ENCODE data around the gene LYPLA2.
"Not testable (repeated sequence)": the region's sequence is repeated elsewhere in the genome, so short reads cannot be mapped to it uniquely, and the experiment has no call there.

LYPLA2 gene

GRCh38 chr1:23796466-23797271, 5.7 kb downstream of the LYPLA2 start:
- Histone ChIP-seq H3K27ac (ENCODE audit: low read depth, low read length) (no peak overlapping the region), H3K27me3 (ENCODE audit: control insufficient read depth, insufficient read depth, low read length) (peaks cover 2% of the 10 kb centered on the region; the same call in 1 of the 2 replicates), H3K4me1 (ENCODE audit: control insufficient read depth, insufficient read depth, low read length) (peaks cover 12% of the 10 kb centered on the region), H3K9me3 (ENCODE audit: control insufficient read depth, insufficient read depth, low read depth, low read length) (no peaks in the 10 kb centered on the region), H3K4me3 (ENCODE audit: low read depth, low read length) (no peak overlapping the region), H3K36me3 (ENCODE audit: control insufficient read depth, insufficient read depth, low read length) (peaks cover 51% of the 10 kb centered on the region), H3K9ac (ENCODE audit: low read length) (no peak overlapping the region)

DNA sequence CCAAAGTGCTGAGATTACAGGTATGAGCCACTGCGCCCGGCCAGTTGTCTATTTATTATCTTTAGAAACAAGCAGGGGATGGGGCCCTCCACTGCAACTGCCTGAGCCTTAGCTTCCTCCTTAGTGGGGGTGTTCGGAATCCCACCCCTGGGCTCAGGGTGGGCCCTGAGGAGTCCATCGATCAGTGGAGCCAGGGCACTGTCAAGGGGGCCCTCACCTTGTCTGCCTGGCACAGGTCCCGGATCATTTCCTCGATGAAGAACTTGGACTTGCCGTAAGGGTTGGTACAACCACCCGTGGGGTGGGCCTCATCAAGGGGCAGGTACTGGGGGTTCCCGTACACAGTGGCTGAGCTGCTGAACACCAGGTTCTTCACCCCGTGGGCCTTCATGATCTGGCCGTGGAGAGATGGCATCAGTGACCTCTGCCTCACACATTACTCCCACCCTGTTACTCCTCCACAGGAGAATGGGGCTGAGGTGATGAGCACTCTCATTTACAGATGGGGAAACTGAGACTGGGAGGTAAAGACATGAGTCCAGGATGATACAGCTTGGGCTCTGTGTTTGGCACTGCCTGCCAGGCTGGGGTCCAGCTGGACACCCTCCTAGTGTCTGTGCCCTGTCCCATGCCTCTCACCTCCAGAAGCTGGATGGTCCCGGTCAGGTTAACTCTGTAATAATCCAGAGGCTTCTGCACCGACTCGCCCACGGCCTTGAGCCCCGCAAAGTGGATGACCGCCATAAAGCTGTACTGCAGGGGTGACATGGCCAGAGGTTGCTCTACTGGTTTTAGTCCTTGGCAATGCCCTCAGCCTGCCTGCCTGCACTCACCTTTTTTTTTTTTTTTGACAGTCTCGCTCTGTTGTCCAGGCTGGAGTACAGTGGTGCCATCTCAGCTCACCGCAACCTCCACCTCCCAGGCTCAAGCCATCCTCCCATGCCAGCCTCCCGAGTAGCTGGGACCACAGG, 6.8 kb downstream of the LYPLA2 start:
- Histone ChIP-seq H3K9me3 (ENCODE audit: control insufficient read depth, insufficient read depth, low read depth, low read length) (no peaks in the 10 kb centered on the region), H3K27ac (ENCODE audit: low read depth, low read length) (no peak overlapping the region), H3K27me3 (ENCODE audit: control insufficient read depth, insufficient read depth, low read length) (peaks cover 8% of the 10 kb centered on the region; the same call in 1 of the 2 replicates), H3K36me3 (ENCODE audit: control insufficient read depth, insufficient read depth, low read length) (peaks cover 51% of the 10 kb centered on the region), H3K4me1 (ENCODE audit: control insufficient read depth, insufficient read depth, low read length) (peaks cover 7% of the 10 kb centered on the region), H3K4me3 (ENCODE audit: low read depth, low read length) (no peak overlapping the region), H3K9ac (ENCODE audit: low read length) (no peak overlapping the region)

- Histone ChIP-seq H3K36me3 (ENCODE audit: control insufficient read depth, insufficient read depth, low read length) (peaks cover 43% of the 10 kb centered on the region), H3K4me1 (ENCODE audit: control insufficient read depth, insufficient read depth, low read length) (peaks cover 7% of the 10 kb centered on the region), H3K27me3 (ENCODE audit: control insufficient read depth, insufficient read depth, low read length) (peaks cover 8% of the 10 kb centered on the region; the same call in 1 of the 2 replicates), H3K9me3 (ENCODE audit: control insufficient read depth, insufficient read depth, low read depth, low read length) (no peaks in the 10 kb centered on the region), H3K9ac (ENCODE audit: low read length) (peak overlapping the region; percentile 90), H3K4me3 (ENCODE audit: low read depth, low read length) (peak overlapping the region; percentile 74; the same call in 1 of the 2 replicates), H3K27ac (ENCODE audit: low read depth, low read length) (no peak overlapping the region; the same call in 1 of the 2 replicates)
These were observed 7.8 kb downstream of the LYPLA2 start for GRCh38 chr1:23798662-23799142.

GRCh38 chr1:23799255-23799569, 8.3 kb downstream of the LYPLA2 start:
- Histone ChIP-seq H3K27me3 (ENCODE audit: control insufficient read depth, insufficient read depth, low read length) (peaks cover 8% of the 10 kb centered on the region; the same call in 1 of the 2 replicates), H3K36me3 (ENCODE audit: control insufficient read depth, insufficient read depth, low read length) (peaks cover 40% of the 10 kb centered on the region), H3K9me3 (ENCODE audit: control insufficient read depth, insufficient read depth, low read depth, low read length) (no peaks in the 10 kb centered on the region), H3K27ac (ENCODE audit: low read depth, low read length) (peak overlapping the region; percentile 39; the same call in 1 of the 2 replicates), H3K4me3 (ENCODE audit: low read depth, low read length) (peak overlapping the region; percentile 74), H3K9ac (ENCODE audit: low read length) (peak overlapping the region; percentile 90), H3K4me1 (ENCODE audit: control insufficient read depth, insufficient read depth, low read length) (peaks cover 7% of the 10 kb centered on the region)

DNA sequence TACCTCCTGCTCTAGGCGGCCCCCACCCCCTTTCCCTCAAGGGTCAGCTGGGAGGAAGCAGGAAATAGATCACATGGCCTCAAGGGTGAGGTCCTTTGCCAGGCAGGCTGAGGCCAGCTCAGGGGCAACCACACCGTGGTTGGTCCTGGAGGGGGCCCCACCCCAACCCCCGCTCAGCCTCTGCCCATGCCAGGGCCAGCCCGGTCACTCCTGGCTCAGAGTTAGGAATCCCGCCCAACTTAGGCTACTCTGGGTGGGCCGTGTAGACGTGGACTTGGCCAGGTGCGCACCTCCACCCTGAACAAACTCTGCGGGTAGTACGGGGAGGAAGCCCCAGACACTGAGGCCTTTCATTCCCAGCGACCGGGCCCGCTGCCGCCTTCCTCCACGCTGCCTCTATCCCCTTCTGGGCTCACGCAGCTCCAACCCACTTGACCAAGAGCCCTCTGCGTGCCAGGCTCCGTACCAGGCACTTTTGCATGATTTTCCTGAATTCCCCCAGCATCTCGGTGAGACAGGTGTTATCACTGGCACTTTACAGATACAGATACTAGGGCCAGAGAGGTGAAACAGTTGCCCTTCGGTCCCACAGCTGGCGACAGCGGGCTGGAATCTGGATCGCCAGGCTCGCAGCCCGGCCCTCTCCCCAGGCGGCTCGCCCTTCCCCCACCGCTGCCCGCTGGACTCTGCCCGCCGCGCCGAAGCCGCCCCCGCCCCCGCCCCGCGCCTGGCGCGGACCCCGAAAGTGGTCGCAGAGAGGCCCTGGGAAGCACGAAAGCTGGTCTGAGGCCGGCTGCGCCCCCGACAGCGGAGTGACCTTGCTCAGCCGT, 8.8 kb downstream of the LYPLA2 start:
- Histone ChIP-seq H3K27me3 (ENCODE audit: control insufficient read depth, insufficient read depth, low read length) (peaks cover 8% of the 10 kb centered on the region; the same call in 1 of the 2 replicates), H3K9ac (ENCODE audit: low read length) (peak overlapping the region; percentile 90), H3K4me1 (ENCODE audit: control insufficient read depth, insufficient read depth, low read length) (peaks cover 7% of the 10 kb centered on the region), H3K4me3 (ENCODE audit: low read depth, low read length) (peak overlapping the region; percentile 74), H3K36me3 (ENCODE audit: control insufficient read depth, insufficient read depth, low read length) (peaks cover 36% of the 10 kb centered on the region), H3K9me3 (ENCODE audit: control insufficient read depth, insufficient read depth, low read depth, low read length) (no peaks in the 10 kb centered on the region), H3K27ac (ENCODE audit: low read depth, low read length) (peak overlapping the region; percentile 39; the same call in 1 of the 2 replicates)

DNA sequence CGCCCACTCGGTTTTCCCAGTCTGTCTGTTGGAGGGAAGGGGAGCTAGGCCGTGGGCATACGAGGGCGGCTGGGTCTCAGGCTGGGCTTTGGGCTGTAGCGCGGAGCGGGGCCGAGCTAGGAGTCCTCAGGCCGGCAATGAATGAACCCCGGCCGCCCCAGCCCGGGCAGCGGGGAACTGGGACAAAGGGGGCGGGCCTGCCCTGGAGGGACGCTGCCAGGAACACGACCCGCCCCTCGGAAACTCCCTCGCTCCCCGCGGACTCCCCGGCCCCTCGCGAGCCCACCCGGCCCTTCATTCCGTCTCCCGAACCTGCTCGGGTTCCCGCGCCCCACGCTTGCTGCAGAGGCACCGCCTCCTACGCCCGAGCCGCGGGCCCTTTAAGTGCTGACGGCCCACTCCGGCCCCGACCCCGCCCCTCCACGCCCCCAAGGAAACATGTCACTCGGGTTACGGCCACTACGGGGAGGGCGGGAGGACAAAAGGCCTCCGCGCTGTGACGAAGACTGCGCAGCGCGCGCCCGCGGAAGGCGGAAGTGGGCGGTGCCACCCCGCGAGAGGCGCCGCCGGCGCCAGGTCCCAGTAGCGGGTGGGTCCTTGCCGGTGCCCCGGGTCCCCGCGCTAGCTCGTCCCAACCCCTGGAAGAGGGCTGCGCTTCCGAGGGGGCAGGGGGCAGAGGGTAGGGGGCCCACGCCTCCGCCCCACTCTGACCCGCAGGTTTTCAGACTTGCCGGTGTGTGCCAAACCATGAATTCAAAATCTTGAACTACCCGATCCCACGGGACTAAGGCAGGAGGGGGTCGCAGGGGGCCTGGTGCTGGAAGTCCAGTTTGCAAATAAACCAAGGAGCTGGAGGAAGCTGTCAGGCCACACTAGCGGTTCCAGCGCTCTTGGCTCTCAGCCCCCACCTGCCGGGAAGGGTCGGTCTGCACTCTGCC, 9.7 kb downstream of the LYPLA2 start, which contains the start of gene GALE:
GALE (minus strand) TSS at position 355 of the 938 bp plus-strand sequence. CDS start 1,747 bp downstream, outside the sequence.
- Histone ChIP-seq H3K4me1 (ENCODE audit: control insufficient read depth, insufficient read depth, low read length) (peaks cover 7% of the 10 kb centered on the region), H3K4me3 (ENCODE audit: low read depth, low read length) (peak within 1 kb of the TSS; percentile 74), H3K27me3 (ENCODE audit: control insufficient read depth, insufficient read depth, low read length) (peaks cover 8% of the 10 kb centered on the region; the same call in 1 of the 2 replicates), H3K9me3 (ENCODE audit: control insufficient read depth, insufficient read depth, low read depth, low read length) (no peaks in the 10 kb centered on the region), H3K9ac (ENCODE audit: low read length) (peak within 1 kb of the TSS; percentile 90), H3K27ac (ENCODE audit: low read depth, low read length) (peak within 1 kb of the TSS; percentile 39; the same call in 1 of the 2 replicates), H3K36me3 (ENCODE audit: control insufficient read depth, insufficient read depth, low read length) (peaks cover 32% of the 10 kb centered on the region)

DNA sequence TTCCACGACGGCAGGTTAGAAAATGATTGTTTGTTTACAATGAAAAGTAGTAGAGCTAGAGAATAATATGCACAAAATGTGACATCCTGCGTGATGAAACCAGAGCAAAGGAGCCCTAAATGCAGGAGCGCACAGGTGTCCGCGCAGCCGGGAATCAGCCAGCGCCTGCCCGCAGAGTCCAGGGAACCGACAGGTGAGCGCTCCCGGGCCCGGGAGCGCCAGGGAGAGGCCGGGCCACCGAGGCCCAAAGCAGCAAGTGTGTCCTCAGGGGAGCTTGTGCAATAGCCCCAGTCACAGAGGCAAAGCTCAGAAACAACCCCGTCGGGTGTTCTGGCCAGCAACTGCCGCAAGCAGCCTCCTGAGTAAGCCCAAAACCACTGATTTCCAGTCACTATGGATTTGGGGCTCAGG, 10.4 kb downstream of the LYPLA2 start:
- peaks cover 7% of the 10 kb centered on the region for H3K4me1 ChIP-seq (ENCODE audit: control insufficient read depth, insufficient read depth, low read length)
- H3K4me3 ChIP-seq (ENCODE audit: low read depth, low read length) = peak overlapping the region; percentile 74
- H3K9me3 ChIP-seq (ENCODE audit: control insufficient read depth, insufficient read depth, low read depth, low read length) = no peaks in the 10 kb centered on the region
- H3K27ac ChIP-seq (ENCODE audit: low read depth, low read length) = no peak overlapping the region
- peak overlapping the region; percentile 52 for H3K9ac ChIP-seq (ENCODE audit: low read length)
- peaks cover 27% of the 10 kb centered on the region for H3K36me3 ChIP-seq (ENCODE audit: control insufficient read depth, insufficient read depth, low read length)
- peaks cover 8% of the 10 kb centered on the region; the same call in 1 of the 2 replicates for H3K27me3 ChIP-seq (ENCODE audit: control insufficient read depth, insufficient read depth, low read length)

DNA sequence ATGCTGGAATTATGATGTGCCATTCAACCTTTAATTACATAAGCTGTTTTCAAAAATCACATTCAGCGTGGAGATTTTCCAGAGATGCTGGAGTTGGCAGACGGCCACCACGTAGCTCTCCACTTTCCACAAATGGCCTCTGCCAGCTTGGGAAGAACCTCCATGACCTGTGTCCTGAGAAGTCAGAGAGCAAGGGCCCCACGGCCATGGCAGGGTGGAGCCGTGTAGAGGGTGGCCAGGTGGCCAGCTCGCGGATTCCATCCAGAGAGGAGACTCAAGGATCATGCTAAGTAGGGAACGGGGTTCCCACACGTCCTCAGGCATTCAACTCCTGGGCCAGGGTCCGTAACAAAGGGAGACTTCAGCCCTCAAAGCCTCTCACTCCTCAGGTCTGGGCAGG, 10.9 kb downstream of the LYPLA2 start:
- peaks cover 21% of the 10 kb centered on the region for H3K36me3 ChIP-seq (ENCODE audit: control insufficient read depth, insufficient read depth, low read length)
- H3K27me3 ChIP-seq (ENCODE audit: control insufficient read depth, insufficient read depth, low read length) = peaks cover 8% of the 10 kb centered on the region; the same call in 1 of the 2 replicates
- peaks cover 7% of the 10 kb centered on the region for H3K4me1 ChIP-seq (ENCODE audit: control insufficient read depth, insufficient read depth, low read length)
- no peak overlapping the region for H3K9ac ChIP-seq (ENCODE audit: low read length)
- H3K9me3 ChIP-seq (ENCODE audit: control insufficient read depth, insufficient read depth, low read depth, low read length) = no peaks in the 10 kb centered on the region
- peak overlapping the region; percentile 74; the same call in 1 of the 2 replicates for H3K4me3 ChIP-seq (ENCODE audit: low read depth, low read length)
- H3K27ac ChIP-seq (ENCODE audit: low read depth, low read length) = no peak overlapping the region

- H3K4me3 ChIP-seq (ENCODE audit: low read depth, low read length); H3K4me1 ChIP-seq (ENCODE audit: control insufficient read depth, insufficient read depth, low read length); H3K9ac ChIP-seq (ENCODE audit: low read length); H3K27me3 ChIP-seq (ENCODE audit: control insufficient read depth, insufficient read depth, low read length); H3K9me3 ChIP-seq (ENCODE audit: control insufficient read depth, insufficient read depth, low read depth, low read length); H3K27ac ChIP-seq (ENCODE audit: low read depth, low read length): not testable (repeated sequence)
- H3K36me3 ChIP-seq (ENCODE audit: control insufficient read depth, insufficient read depth, low read length) = peaks cover 13% of the 10 kb centered on the region
These were observed 11.9 kb downstream of the LYPLA2 start for GRCh38 chr1:23802809-23803342.

Measured in HUES6 (cell line).